Transverse colon (tissue), 4 donors: Measurements from ENCODE around the gene KCNQ4.

Experiments used
- EP300 ChIP-seq: sonication (generic); formaldehyde crosslinking; IDR thresholded peaks from one replicate; pipeline ENCODE4 v1.6.1; 2017; ENCODE audit warnings: antibody characterized with exemption, low read depth
- POLR2A ChIP-seq: fragments of 450-650 bp; IDR thresholded peaks from one replicate; pipeline ENCODE4 v1.6.1; 2016; ENCODE audit warnings: antibody characterized with exemption, mild to moderate bottlenecking, moderate library complexity
- POLR2AphosphoS5 ChIP-seq, 3 donors: sonication (generic); formaldehyde crosslinking; IDR thresholded peaks; one replicate each; pipeline ENCODE4 v1.6.1; 2016; ENCODE audit warnings: antibody characterized with exemption in 3 of 3
- TF ChIP-seq, protein P1 (sequence below), 5 experiments: fragments of 200-600 bp in 3 of 5; fragments of 450-650 bp in 2 of 5; sonication (generic) in 3 of 5; IDR thresholded peaks; 1 replicate in 2 of 5; 2 replicates in 3 of 5; pipeline ENCODE4 v1.5.1; 2016 to 2017; ENCODE audit warnings: antibody characterized with exemption in 5 of 5, inconsistent platforms in 3 of 5, mild to moderate bottlenecking in 2 of 5, moderate library complexity in 1 of 5

DNA sequence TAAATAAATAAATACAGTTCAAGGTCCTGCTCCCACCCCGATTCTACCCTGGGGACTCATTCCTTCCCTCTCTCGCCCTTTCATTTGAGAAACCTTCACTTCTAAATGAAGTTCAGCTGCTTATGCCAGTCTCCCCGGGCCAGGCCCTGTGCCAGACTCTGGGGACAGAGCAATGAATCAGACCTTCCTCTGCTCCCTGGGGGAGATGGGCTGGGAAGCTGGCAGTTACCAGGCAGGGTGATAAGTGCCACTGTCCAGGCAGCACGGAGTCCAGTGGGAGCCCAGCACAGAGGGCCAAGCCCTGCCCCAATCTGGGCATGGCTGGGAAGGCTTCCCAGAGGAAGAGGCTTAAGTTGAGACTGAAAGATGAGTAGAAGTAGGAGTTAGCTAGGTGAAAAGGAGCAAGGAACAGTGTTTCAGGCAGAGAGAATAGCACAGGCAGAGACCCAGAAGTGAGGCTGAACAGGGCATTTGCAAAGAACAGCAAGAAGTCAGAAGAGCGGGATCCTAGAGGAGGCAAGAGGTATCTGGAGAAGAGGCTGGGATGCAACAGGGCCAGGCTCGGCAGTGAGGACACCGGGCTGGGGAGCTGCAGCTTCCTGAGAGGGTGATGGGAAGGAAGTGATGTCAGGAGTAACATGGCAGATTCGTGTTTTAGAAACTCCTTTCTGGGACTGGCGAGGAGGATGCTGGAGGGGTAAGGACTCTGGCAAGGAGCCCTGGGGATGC, 13.5 kb downstream of the KCNQ4 start:
- TF ChIP-seq, protein P1, sequence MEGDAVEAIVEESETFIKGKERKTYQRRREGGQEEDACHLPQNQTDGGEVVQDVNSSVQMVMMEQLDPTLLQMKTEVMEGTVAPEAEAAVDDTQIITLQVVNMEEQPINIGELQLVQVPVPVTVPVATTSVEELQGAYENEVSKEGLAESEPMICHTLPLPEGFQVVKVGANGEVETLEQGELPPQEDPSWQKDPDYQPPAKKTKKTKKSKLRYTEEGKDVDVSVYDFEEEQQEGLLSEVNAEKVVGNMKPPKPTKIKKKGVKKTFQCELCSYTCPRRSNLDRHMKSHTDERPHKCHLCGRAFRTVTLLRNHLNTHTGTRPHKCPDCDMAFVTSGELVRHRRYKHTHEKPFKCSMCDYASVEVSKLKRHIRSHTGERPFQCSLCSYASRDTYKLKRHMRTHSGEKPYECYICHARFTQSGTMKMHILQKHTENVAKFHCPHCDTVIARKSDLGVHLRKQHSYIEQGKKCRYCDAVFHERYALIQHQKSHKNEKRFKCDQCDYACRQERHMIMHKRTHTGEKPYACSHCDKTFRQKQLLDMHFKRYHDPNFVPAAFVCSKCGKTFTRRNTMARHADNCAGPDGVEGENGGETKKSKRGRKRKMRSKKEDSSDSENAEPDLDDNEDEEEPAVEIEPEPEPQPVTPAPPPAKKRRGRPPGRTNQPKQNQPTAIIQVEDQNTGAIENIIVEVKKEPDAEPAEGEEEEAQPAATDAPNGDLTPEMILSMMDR (IDR thresholded peaks at IDR 0.05) = no peak
- no peak for TF ChIP-seq POLR2A
- TF ChIP-seq POLR2AphosphoS5 (IDR thresholded peaks at IDR 0.05) = no peak
- TF ChIP-seq EP300 = no peak
